ENCODE data around the gene RGL4.
"Not testable (repeated sequence)": the region's sequence is repeated elsewhere in the genome, so short reads cannot be mapped to it uniquely, and the experiment has no call there.

The RGL4 gene

GRCh38 chr22:23698673-23699235, 7.9 kb downstream of the RGL4 start:
- no peak for DNase-seq

GRCh38 chr22:23700706-23701105, 9.9 kb downstream of the RGL4 start:
- no peak for DNase-seq

GRCh38 chr22:23704062-23704461, 13.2 kb downstream of the RGL4 start:
- DNase-seq = no peak

GRCh38 chr22:23704829-23705228, 14.0 kb downstream of the RGL4 start:
- DNase-seq = no peak

GRCh38 chr22:23705358-23705757, 14.5 kb downstream of the RGL4 start:
- DNase-seq = no peak

GRCh38 chr22:23708270-23708669, 17.5 kb downstream of the RGL4 start:
- DNase-seq = no peak

- no peak for DNase-seq
These were observed 18.3 kb downstream of the RGL4 start for GRCh38 chr22:23709107-23709506.

- DNase-seq = no peak
These were observed 21.4 kb downstream of the RGL4 start for GRCh38 chr22:23712256-23712655.

GRCh38 chr22:23713696-23714595, 23.1 kb downstream of the RGL4 start:
- no peak for DNase-seq

GRCh38 chr22:23714596-23715578, 24.1 kb downstream of the RGL4 start:
- no peak for DNase-seq

GRCh38 chr22:23715806-23716375, 25.1 kb downstream of the RGL4 start:
- DNase-seq = no peak

GRCh38 chr22:23716811-23717801, 26.3 kb downstream of the RGL4 start:
- peak; percentile 92 for DNase-seq

- no peak for DNase-seq
These were observed 27.8 kb downstream of the RGL4 start for GRCh38 chr22:23718371-23719165.

GRCh38 chr22:23720855-23721254, 30.0 kb downstream of the RGL4 start:
- DNase-seq = no peak

GRCh38 chr22:23722160-23722559, 31.3 kb downstream of the RGL4 start:
- no peak for DNase-seq

- DNase-seq = no peak
These were observed 31.9 kb downstream of the RGL4 start for GRCh38 chr22:23722724-23723123.

- not testable (repeated sequence) for DNase-seq
These were observed 37.3 kb downstream of the RGL4 start for GRCh38 chr22:23728108-23728507.

GRCh38 chr22:23737696-23738095, 46.9 kb downstream of the RGL4 start:
- DNase-seq = no peak

- no peak for DNase-seq
These were observed 51.9 kb downstream of the RGL4 start for GRCh38 chr22:23742505-23743264.

- no peak for DNase-seq
These were observed 52.5 kb downstream of the RGL4 start for GRCh38 chr22:23743303-23743705.
